Cardiac fibroblast (primary cell): ENCODE data around the gene ZNF800.
A peak's percentile ranks its signal among the peaks of the same experiment; 100 is the strongest.
"Not testable (repeated sequence)": the region's sequence is repeated elsewhere in the genome, so short reads cannot be mapped to it uniquely, and the experiment has no call there.

ENCODE experiments used
- DNase-seq, 2 donors: peaks; one replicate each; pipeline versions ENCODE4 v3.0.0 to v3.0.0-alpha.2; 2010; ENCODE audit warnings: low read depth in 2 of 2
- H3K4me3 ChIP-seq, 2 donors: replicated peaks in 1 of 2; 1 replicate in 1 of 2; 2 replicates in 1 of 2; pipeline ENCODE4 v1.5.1; 2011; ENCODE audit warnings: low read depth in 2 of 2, low read length in 2 of 2, mild to moderate bottlenecking in 2 of 2, moderate library complexity in 1 of 2
- TF ChIP-seq, protein P1 (sequence below): IDR thresholded peaks from one replicate; pipeline ENCODE4 v1.5.1; 2011; ENCODE audit warnings: low read depth, mild to moderate bottlenecking, low read length, inconsistent platforms

Gene ZNF800, protein sequence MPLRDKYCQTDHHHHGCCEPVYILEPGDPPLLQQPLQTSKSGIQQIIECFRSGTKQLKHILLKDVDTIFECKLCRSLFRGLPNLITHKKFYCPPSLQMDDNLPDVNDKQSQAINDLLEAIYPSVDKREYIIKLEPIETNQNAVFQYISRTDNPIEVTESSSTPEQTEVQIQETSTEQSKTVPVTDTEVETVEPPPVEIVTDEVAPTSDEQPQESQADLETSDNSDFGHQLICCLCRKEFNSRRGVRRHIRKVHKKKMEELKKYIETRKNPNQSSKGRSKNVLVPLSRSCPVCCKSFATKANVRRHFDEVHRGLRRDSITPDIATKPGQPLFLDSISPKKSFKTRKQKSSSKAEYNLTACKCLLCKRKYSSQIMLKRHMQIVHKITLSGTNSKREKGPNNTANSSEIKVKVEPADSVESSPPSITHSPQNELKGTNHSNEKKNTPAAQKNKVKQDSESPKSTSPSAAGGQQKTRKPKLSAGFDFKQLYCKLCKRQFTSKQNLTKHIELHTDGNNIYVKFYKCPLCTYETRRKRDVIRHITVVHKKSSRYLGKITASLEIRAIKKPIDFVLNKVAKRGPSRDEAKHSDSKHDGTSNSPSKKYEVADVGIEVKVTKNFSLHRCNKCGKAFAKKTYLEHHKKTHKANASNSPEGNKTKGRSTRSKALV

DNA sequence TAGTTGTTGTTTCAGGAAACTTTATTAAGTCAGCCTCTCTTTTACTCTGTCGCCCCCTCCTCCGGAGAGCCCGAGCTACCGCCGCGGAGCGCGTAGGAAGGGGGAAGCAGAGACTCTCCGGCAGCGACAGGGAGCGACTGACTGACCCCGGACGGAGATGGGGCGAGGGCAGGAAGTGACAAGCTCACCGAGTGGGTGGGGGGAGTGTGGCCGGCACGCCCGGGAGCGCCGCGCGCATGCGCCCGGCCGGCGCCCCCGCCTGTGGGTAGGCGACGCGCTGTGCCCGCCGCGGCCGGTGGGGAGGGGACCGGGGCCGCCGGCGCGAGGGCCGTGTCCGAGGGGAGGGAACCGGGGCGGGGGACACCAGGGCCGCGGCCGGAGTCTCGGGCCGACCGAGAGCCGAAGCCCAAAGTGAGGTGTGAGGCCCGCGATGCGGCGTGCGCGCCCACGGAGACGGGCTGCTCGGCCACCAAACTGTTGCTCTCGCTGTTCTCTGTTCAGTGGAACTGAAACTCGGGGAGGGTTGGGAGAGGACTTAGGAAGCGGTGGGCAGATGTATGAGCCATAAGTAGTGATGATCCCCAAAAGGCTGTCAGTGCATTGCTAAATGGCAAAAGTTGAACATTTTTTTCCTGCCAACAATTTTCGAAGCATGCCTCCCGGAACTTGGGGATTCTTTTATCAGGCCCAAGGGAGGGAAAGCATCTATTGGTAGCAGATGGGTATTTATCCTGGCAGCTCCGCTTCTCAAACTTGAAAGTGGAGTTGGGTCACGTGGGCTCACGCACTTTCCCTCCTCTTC, at the start of gene ZNF800:
ZNF800 (minus strand) TSS at position 143 of the 802 bp plus-strand sequence. CDS start 1,151 bp downstream, outside the sequence.
- H3K4me3 ChIP-seq, result peak within 1 kb of the TSS; percentile 70 to 88
- peak; percentile 79 to 88 for DNase-seq
- TF ChIP-seq, protein P1, sequence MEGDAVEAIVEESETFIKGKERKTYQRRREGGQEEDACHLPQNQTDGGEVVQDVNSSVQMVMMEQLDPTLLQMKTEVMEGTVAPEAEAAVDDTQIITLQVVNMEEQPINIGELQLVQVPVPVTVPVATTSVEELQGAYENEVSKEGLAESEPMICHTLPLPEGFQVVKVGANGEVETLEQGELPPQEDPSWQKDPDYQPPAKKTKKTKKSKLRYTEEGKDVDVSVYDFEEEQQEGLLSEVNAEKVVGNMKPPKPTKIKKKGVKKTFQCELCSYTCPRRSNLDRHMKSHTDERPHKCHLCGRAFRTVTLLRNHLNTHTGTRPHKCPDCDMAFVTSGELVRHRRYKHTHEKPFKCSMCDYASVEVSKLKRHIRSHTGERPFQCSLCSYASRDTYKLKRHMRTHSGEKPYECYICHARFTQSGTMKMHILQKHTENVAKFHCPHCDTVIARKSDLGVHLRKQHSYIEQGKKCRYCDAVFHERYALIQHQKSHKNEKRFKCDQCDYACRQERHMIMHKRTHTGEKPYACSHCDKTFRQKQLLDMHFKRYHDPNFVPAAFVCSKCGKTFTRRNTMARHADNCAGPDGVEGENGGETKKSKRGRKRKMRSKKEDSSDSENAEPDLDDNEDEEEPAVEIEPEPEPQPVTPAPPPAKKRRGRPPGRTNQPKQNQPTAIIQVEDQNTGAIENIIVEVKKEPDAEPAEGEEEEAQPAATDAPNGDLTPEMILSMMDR, result no peak

DNA sequence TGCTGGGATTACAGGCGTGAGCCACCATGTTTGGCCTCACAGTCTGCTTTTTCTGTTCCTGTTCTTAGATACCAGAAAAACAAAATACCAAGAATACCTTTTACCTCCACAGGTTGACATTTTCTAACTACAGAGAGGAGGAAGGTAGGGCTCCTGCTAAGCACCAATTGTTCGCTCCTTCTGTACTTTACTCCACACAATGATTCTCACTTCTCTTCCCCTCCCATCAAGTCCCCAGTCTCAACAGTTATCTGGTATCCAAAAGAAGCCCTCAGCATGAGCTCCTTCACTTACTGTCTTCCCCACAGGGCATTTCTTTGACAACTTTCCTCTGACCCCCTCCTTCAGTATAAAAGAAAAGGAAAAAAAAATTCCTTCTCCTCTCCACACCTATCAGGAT, 47.7 kb upstream of the ZNF800 start:
- no peak overlapping the region for H3K4me3 ChIP-seq
- TF ChIP-seq, protein P1, result no peak
- no peak for DNase-seq

DNA sequence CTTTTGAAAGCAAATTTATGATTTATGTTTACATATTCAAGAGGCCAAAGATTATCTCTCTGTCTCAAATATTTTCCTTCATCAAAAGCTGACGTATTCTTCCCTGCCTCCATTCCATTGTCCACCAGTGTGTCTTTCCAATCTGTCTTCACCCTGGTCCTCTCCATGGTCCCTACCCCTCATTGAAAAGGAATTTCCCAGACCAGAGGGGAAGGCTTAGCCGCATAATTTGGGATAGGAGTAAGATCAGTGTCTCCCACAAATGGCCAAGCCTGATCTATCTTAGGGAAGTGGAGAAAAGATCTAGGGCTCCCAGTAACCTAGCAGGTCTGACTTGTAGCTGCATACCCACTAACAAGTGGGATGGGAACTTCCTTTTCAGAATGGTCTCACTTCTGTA, 46.3 kb upstream of the ZNF800 start:
- no peak overlapping the region for H3K4me3 ChIP-seq
- TF ChIP-seq, protein P1, result no peak
- no peak for DNase-seq

DNA sequence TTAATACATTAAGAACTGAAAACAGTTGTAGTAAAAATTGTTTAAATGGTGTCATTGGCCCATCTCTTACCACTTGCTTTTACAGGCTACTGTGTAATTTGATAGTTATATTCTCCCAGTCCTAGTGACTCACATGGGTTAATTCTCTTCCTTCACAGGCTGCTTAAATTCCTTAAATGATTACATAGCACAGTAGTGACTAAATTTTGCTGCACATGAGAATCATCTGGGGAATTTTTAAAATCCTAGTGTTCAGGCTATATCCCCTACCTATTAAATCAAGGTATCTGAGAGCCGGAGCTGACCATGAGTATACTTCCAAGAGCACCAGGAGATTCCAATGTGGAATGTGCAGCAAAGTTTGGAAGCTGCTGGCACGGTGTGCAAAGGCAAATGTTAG, 45.3 kb upstream of the ZNF800 start:
- DNase-seq, result peak; percentile 3 to 64
- H3K4me3 ChIP-seq, result no peak overlapping the region
- TF ChIP-seq, protein P1, result no peak

DNA sequence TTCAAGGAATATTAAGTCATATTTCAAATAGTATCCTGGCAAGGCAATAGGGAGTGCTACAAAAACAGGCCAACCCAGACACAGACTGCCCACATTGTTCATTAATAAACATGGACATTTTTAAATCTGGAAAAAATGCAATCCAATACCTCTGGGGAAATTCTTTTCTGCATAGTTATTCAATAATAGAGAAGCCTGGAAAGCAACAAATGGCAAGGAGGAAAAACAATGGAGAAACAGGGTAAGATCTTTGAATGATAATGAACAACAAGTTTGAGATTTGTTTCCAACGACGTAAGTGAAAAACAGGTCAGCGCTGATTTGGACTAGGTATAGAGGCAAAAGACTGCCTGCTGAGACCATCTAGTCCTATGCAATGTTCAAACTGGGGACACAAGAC, 44.7 kb upstream of the ZNF800 start:
- no peak overlapping the region for H3K4me3 ChIP-seq
- DNase-seq, result no peak
- TF ChIP-seq, protein P1, result no peak

DNA sequence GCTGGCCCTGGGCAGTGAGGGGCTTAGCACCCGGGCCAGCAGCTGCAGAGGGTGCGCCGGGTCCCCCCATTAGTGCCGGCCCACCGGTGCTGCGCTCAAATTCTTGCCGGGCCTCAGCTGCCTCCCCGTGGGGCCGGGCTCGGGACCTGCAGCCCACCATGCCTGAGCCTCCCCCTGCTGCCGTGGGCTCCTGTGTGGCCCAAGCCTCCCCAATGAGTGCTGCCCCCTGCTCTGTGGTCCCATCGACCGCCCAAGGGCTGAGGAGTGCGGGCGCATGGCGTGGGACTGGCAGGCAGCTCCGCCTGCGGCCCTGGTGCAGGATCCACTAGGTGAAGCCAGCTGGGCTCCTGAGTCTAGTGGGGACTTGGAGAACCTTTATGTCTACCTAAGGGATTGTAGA, 36.8 kb upstream of the ZNF800 start:
- DNase-seq, result not testable (repeated sequence)

DNA sequence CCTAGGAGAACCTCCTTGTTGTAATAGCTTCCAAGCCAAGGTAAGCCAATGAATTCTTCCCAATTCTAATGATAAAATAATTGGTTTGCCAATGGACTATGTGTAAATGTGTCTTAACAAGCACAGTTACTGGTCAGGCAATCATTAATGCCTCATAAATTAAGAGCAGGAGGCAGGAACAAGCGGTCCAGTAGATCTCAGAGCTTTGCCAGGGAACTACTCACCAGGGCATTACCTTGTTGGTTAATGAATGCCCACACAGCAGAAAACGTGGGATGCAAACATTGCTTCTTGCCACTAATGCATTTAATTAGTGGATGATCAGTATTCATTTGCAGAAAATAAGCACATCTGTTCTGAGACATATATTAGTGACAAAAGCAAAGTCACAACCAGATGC, 26.7 kb upstream of the ZNF800 start:
- TF ChIP-seq, protein P1, result no peak
- DNase-seq, result no peak
- no peak overlapping the region for H3K4me3 ChIP-seq

More for the DNA sequence above, 36.8 kb upstream of the ZNF800 start:
- not testable (repeated sequence) for H3K4me3 ChIP-seq
